Nephron progenitor cell (in vitro differentiated cells): Measurements from ENCODE around the gene IMMT.

ENCODE experiments used
- DNase-seq: peaks from one replicate; pipeline ENCODE4 v3.0.0; 2021
- H3K27ac Mint-ChIP-seq: 2 replicates; pipeline ENCODE4 v1.8.0; 2021; ENCODE audit warnings: mild to moderate bottlenecking, moderate library complexity, mixed read lengths
- H3K27me3 Mint-ChIP-seq: 2 replicates; pipeline ENCODE4 v1.8.0; 2021; ENCODE audit warnings: mild to moderate bottlenecking, low read depth, mixed read lengths; ENCODE audit not compliant: poor library complexity
- H3K36me3 Mint-ChIP-seq: 2 replicates; pipeline ENCODE4 v1.8.0; 2021; ENCODE audit warnings: low read depth, mixed read lengths
- H3K4me1 Mint-ChIP-seq: 2 replicates; pipeline ENCODE4 v1.8.0; 2021; ENCODE audit warnings: mixed read lengths
- H3K4me3 Mint-ChIP-seq: 2 replicates; pipeline ENCODE4 v1.8.0; 2021; ENCODE audit warnings: mild to moderate bottlenecking, moderate library complexity, mixed read lengths
- H3K9me3 Mint-ChIP-seq: 2 replicates; pipeline ENCODE4 v1.8.0; 2021; ENCODE audit warnings: mild to moderate bottlenecking, moderate library complexity, mixed read lengths
- CTCF ChIP-seq: fragments of 200-600 bp; sonication (generic); IDR thresholded peaks from 2 replicates; pipeline ENCODE4 v1.5.0; 2021; ENCODE audit warnings: antibody characterized with exemption

The IMMT gene

GRCh38 chr2:86157009-86157556 is 38.2 kb downstream of the IMMT start:
- DNase-seq: no peak
- Mint-ChIP-seq H3K36me3 (peaks cover 66% of the 10 kb centered on the region), H3K27ac (no peak overlapping the region), H3K4me1 (no peaks in the 10 kb centered on the region), H3K27me3 (no peaks in the 10 kb centered on the region), H3K9me3 (no peaks in the 10 kb centered on the region), H3K4me3 (no peak overlapping the region)
- TF ChIP-seq CTCF: no peak

- H3K36me3 Mint-ChIP-seq: peaks cover 71% of the 10 kb centered on the region
- no peak overlapping the region for H3K4me3 Mint-ChIP-seq
- no peaks in the 10 kb centered on the region for H3K9me3 Mint-ChIP-seq
- no peak for TF ChIP-seq CTCF
- no peak for DNase-seq
- no peak overlapping the region for H3K27ac Mint-ChIP-seq
- H3K4me1 Mint-ChIP-seq: no peaks in the 10 kb centered on the region
- H3K27me3 Mint-ChIP-seq: no peaks in the 10 kb centered on the region
These were observed 44.8 kb downstream of the IMMT start for GRCh38 chr2:86150502-86150901.

GRCh38 chr2:86147793-86148192 is 47.5 kb downstream of the IMMT start:
- H3K4me1 Mint-ChIP-seq: no peaks in the 10 kb centered on the region

GRCh38 chr2:86143926-86144685 is 51.2 kb downstream of the IMMT start:
- peaks cover 71% of the 10 kb centered on the region for H3K36me3 Mint-ChIP-seq
- H3K9me3 Mint-ChIP-seq: no peaks in the 10 kb centered on the region
- H3K4me3 Mint-ChIP-seq: no peak overlapping the region
- no peak for DNase-seq
- H3K4me1 Mint-ChIP-seq: peaks cover 7% of the 10 kb centered on the region
- peak overlapping the region; percentile 69 for H3K27ac Mint-ChIP-seq
- no peak for TF ChIP-seq CTCF
- no peaks in the 10 kb centered on the region for H3K27me3 Mint-ChIP-seq

More at GRCh38 chr2:86147793-86148192, 47.5 kb downstream of the IMMT start:
- no peak overlapping the region for H3K4me3 Mint-ChIP-seq
- TF ChIP-seq CTCF: no peak
- no peaks in the 10 kb centered on the region for H3K27me3 Mint-ChIP-seq
- peaks cover 75% of the 10 kb centered on the region for H3K36me3 Mint-ChIP-seq
- DNase-seq: no peak
- peak overlapping the region; percentile 76 for H3K27ac Mint-ChIP-seq
- H3K9me3 Mint-ChIP-seq: no peaks in the 10 kb centered on the region

GRCh38 chr2:86143307-86143706 is 52.0 kb downstream of the IMMT start:
- no peak overlapping the region for H3K4me3 Mint-ChIP-seq
- H3K27me3 Mint-ChIP-seq: no peaks in the 10 kb centered on the region
- TF ChIP-seq CTCF: no peak
- H3K36me3 Mint-ChIP-seq: peaks cover 71% of the 10 kb centered on the region
- H3K27ac Mint-ChIP-seq: peak overlapping the region; percentile 22
- H3K4me1 Mint-ChIP-seq: peaks cover 7% of the 10 kb centered on the region
- H3K9me3 Mint-ChIP-seq: no peaks in the 10 kb centered on the region
- DNase-seq: no peak
